Measurements from ENCODE around the gene VPS29.

DNA sequence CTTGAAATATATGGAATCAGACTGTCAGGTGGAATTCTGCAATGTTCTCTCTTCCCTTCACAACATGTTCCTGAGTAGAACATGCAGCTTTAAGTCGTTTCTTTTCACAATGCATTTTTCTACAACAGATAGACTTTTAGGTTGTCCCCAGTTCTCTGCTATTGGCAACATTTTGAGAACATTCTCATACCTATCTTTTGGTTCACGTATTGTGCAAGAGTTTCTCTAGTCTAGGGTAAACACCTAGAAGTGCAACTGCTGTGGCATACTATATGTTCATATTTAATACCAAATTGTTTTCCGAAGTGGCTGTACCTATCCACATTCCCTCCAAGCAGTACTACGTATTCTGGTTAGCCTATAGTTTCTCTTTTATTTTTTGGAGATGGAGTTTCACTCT, 49.1 kb upstream of the VPS29 start:
- TF ChIP-seq CTCF (IDR thresholded peaks at IDR 0.05; ENCODE audit: borderline replicate concordance, extremely low read depth, low read length, poor library complexity, severe bottlenecking) (no peak), EZH2 (IDR thresholded peaks at IDR 0.05; ENCODE audit: borderline replicate concordance, low read depth, low read length, severe bottlenecking) (no peak)

Data from DND-41 (cell line).